Measurements from ENCODE around the gene SPOP.

- TF ChIP-seq, protein P1, sequence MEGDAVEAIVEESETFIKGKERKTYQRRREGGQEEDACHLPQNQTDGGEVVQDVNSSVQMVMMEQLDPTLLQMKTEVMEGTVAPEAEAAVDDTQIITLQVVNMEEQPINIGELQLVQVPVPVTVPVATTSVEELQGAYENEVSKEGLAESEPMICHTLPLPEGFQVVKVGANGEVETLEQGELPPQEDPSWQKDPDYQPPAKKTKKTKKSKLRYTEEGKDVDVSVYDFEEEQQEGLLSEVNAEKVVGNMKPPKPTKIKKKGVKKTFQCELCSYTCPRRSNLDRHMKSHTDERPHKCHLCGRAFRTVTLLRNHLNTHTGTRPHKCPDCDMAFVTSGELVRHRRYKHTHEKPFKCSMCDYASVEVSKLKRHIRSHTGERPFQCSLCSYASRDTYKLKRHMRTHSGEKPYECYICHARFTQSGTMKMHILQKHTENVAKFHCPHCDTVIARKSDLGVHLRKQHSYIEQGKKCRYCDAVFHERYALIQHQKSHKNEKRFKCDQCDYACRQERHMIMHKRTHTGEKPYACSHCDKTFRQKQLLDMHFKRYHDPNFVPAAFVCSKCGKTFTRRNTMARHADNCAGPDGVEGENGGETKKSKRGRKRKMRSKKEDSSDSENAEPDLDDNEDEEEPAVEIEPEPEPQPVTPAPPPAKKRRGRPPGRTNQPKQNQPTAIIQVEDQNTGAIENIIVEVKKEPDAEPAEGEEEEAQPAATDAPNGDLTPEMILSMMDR (IDR thresholded peaks at IDR 0.05; ENCODE audit: poor library complexity): no peak
- no peak for TF ChIP-seq EZH2phosphoT487 (IDR thresholded peaks at IDR 0.05; ENCODE audit: low read depth, severe bottlenecking, unreplicated experiment)
Measured at GRCh38 chr17:49583226-49583625, 94.7 kb downstream of the SPOP start.
